ENCODE measurements around the gene TTC6. TPM values are rescaled to one million over a fixed set of nuclear protein-coding genes. Genes with fewer than 3 reads are reported as not detected.
A peak's percentile ranks its signal among the peaks of the same experiment; 100 is the strongest.

Gene TTC6
- total and polyA plus RNA-seq, 2 donors (not counting 3 experiments of a cell fraction or from before 2014, with no cell fraction given) = 0.75 TPM; not detected in 1

DNA sequence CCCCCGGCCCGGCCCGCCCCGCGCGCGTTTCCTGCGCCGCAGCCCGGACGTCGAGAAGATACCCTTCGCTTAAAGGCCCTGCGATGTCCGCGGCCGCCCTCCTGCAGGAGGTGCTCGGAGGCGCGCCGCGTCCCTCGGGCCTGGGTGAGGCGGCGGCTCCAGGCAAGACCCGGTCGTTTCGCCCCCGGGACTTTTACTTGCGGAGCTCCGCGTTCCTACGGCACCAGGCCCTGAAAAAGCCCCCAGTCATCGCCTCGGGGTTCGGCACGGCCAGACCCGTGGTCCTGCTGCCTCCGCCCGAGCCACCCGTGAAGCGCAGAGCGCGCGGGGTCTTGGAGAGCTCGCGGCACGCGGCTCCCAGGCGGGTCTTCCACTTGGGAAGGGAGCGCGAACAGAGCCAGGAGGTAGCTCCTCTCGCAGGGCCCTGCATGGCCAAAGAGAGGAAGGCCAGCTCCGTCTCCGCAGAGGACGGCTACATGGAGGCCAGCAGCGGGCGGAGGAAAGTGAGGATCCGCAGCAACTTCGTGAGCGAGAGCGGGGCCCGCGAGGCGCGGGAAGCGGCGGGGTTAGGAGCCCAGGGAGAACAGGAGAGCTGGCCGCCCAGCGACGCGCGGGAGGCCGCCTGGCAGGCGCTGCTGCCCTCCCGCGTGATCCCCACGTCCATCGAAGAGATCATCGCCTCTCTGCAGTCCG, 26.9 kb downstream of the TTC6 start:
- peak; percentile 47 for DNase-seq (ENCODE audit: low read depth, low spot score)
- H3K4me3 ChIP-seq (replicated peaks in 1 of 3; ENCODE audit: insufficient read depth in 1 of 3, low read depth in 1 of 3, low read length in 3 of 3) = peak overlapping the region in 2 of 3 experiments; percentile 10 to 22
- ChIA-PET POLR2A (no interaction called here), CTCF (interaction anchor here (1.2 to 2.8 kb wide), 4 partner anchors 10 to 252 kb away, joined by 4 to 12 read pairs (median 5); partner anchors contain the start of genes FOXA1 and TTC6)
- H3K4me2 ChIP-seq (ENCODE audit: insufficient read depth, low read length) = peak overlapping the region; percentile 41
- no peaks in the 10 kb centered on the region for H3K9me1 ChIP-seq (replicated peaks; ENCODE audit: control insufficient read depth, extremely low read depth, insufficient read depth, low read length)
- no peak for FAIRE-seq
- dilution Hi-C loops (cut with MboI; ENCODE audit: extremely low pct_ligation_motif_present, low sequenced_read_pairs) (no loop called here), intact Hi-C loops (cut with micrococcal nuclease) (no loop called here)
- H3K9ac ChIP-seq (replicated peaks; ENCODE audit: extremely low read depth, insufficient read depth, low read length) = no peak overlapping the region
- no peaks in the 10 kb centered on the region for H3K4me1 ChIP-seq (ENCODE audit: control insufficient read depth, extremely low read depth, insufficient read depth, low read length)
- H3K27ac ChIP-seq (ENCODE audit: insufficient read depth, low read depth, low read length) = no peak overlapping the region
- H3K79me2 ChIP-seq (ENCODE audit: control insufficient read depth, insufficient read depth, low read length) = no peaks in the 10 kb centered on the region
- H3K36me3 ChIP-seq (ENCODE audit: control insufficient read depth in 2 of 2, extremely low read depth in 1 of 2, insufficient read depth in 2 of 2, low read length in 2 of 2) = no peaks in the 10 kb centered on the region
- no peaks in the 10 kb centered on the region for H4K20me1 ChIP-seq (replicated peaks; ENCODE audit: control insufficient read depth, extremely low read depth, insufficient read depth, low read length)
- peak overlapping the region; percentile 94 for H2AFZ ChIP-seq (ENCODE audit: low read depth, low read length)
- no TSS peak for BruUV-seq (replicated peaks)
- no peaks in the 10 kb centered on the region for H3K27me3 ChIP-seq (ENCODE audit: control insufficient read depth in 2 of 2, insufficient read depth in 2 of 2, low read length in 2 of 2)
- no peaks in the 10 kb centered on the region for H3K9me3 ChIP-seq (replicated peaks; ENCODE audit: control insufficient read depth, insufficient read depth, low read length)
- no peak for TF ChIP-seq MYC (IDR thresholded peaks at IDR 0.05; ENCODE audit: low read depth, low read length)
- TF ChIP-seq, protein P1, sequence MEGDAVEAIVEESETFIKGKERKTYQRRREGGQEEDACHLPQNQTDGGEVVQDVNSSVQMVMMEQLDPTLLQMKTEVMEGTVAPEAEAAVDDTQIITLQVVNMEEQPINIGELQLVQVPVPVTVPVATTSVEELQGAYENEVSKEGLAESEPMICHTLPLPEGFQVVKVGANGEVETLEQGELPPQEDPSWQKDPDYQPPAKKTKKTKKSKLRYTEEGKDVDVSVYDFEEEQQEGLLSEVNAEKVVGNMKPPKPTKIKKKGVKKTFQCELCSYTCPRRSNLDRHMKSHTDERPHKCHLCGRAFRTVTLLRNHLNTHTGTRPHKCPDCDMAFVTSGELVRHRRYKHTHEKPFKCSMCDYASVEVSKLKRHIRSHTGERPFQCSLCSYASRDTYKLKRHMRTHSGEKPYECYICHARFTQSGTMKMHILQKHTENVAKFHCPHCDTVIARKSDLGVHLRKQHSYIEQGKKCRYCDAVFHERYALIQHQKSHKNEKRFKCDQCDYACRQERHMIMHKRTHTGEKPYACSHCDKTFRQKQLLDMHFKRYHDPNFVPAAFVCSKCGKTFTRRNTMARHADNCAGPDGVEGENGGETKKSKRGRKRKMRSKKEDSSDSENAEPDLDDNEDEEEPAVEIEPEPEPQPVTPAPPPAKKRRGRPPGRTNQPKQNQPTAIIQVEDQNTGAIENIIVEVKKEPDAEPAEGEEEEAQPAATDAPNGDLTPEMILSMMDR (IDR thresholded peaks at IDR 0.05; ENCODE audit: extremely low read depth in 1 of 2, insufficient read depth in 1 of 2, low read depth in 1 of 2, low read length in 2 of 2) = peak in 1 of 2 donors; percentile 12
- TF ChIP-seq EZH2 (IDR thresholded peaks at IDR 0.05; ENCODE audit: borderline replicate concordance, low read depth, low read length, severe bottlenecking) = peak; percentile 28
- no peak for TF ChIP-seq JUN (IDR thresholded peaks at IDR 0.05; ENCODE audit: borderline replicate concordance, insufficient read depth, insufficient read length, low read depth)
- TF ChIP-seq FOS (IDR thresholded peaks at IDR 0.05; ENCODE audit: borderline replicate concordance, insufficient read depth, low read length) = no peak
